HEK293T (cell line): ENCODE measurements around the gene ITIH2.

Experiments used
- CTCF ChIA-PET: fragments of 350-600 bp; formaldehyde crosslinking; extraction: SDS; loops from one replicate; lab custom pipeline; 2021; ENCODE audit warnings: antibody characterized with exemption, inconsistent platforms; lab: Yijun Ruan, JAX
- POLR2A ChIA-PET: fragments of 350-600 bp; formaldehyde crosslinking; extraction: SDS; loops from one replicate; lab custom pipeline; 2020; ENCODE audit warnings: antibody characterized with exemption, inconsistent platforms; lab: Yijun Ruan, JAX
- DNase-seq: peaks from one replicate; pipeline ENCODE4 v3.0.0; 2012; ENCODE audit warnings: mixed read lengths; ENCODE audit errors: extremely low spot score
- ARNT ChIP-seq: fragments of 450-650 bp; IDR thresholded peaks from 2 replicates; pipeline ENCODE4 v1.6.1; 2017; ENCODE audit warnings: mild to moderate bottlenecking
- BHLHE40 ChIP-seq: fragments of 450-650 bp; IDR thresholded peaks from 2 replicates; pipeline ENCODE4 v1.6.1; 2016; ENCODE audit warnings: mild to moderate bottlenecking, moderate library complexity, borderline replicate concordance
- CTBP1 ChIP-seq: fragments of 450-650 bp; IDR thresholded peaks from 2 replicates; pipeline ENCODE4 v1.6.1; 2016; ENCODE audit warnings: borderline replicate concordance
- ELF4 ChIP-seq: fragments of 450-650 bp; IDR thresholded peaks from 2 replicates; pipeline ENCODE4 v1.6.1; 2017; ENCODE audit warnings: antibody characterized with exemption
- FOXA1 ChIP-seq: fragments of 450-650 bp; IDR thresholded peaks from 2 replicates; pipeline ENCODE4 v1.6.1; 2016; ENCODE audit warnings: mild to moderate bottlenecking
- FOXK2 ChIP-seq: fragments of 450-650 bp; IDR thresholded peaks from 2 replicates; pipeline ENCODE4 v1.6.1; 2016; ENCODE audit warnings: mild to moderate bottlenecking
- FOXM1 ChIP-seq: fragments of 450-650 bp; IDR thresholded peaks from 2 replicates; pipeline ENCODE4 v1.6.1; 2017; ENCODE audit warnings: mild to moderate bottlenecking, borderline replicate concordance
- HDGF ChIP-seq: fragments of 450-650 bp; IDR thresholded peaks from 2 replicates; pipeline ENCODE4 v1.6.1; 2017; ENCODE audit warnings: antibody characterized with exemption, borderline replicate concordance
- L3MBTL2 ChIP-seq: fragments of 450-650 bp; conservative IDR thresholded peaks from 2 replicates; pipeline ENCODE4 v1.6.1; 2016; ENCODE audit warnings: mild to moderate bottlenecking
- LEF1 ChIP-seq: fragments of 450-650 bp; IDR thresholded peaks from 2 replicates; pipeline ENCODE4 v1.6.1; 2017; ENCODE audit warnings: mild to moderate bottlenecking, borderline replicate concordance
- NFRKB ChIP-seq: fragments of 450-650 bp; IDR thresholded peaks from 2 replicates; pipeline ENCODE4 v1.6.1; 2016; ENCODE audit warnings: mild to moderate bottlenecking, moderate library complexity
- SP1 ChIP-seq: fragments of 450-650 bp; IDR thresholded peaks from 2 replicates; pipeline ENCODE4 v1.6.1; 2017
- SUZ12 ChIP-seq: fragments of 450-650 bp; IDR thresholded peaks from 2 replicates; pipeline ENCODE4 v1.6.1; 2016; ENCODE audit warnings: mild to moderate bottlenecking
- TARDBP ChIP-seq: fragments of 450-650 bp; IDR thresholded peaks from 2 replicates; pipeline ENCODE4 v1.6.1; 2016
- ZNF384 ChIP-seq: fragments of 450-650 bp; IDR thresholded peaks from 2 replicates; pipeline ENCODE4 v1.6.1; 2016
- TF ChIP-seq, protein P1 (sequence below): fragments of 450-650 bp; IDR thresholded peaks from 2 replicates; pipeline ENCODE4 v1.6.1; 2016

The ITIH2 gene

DNA sequence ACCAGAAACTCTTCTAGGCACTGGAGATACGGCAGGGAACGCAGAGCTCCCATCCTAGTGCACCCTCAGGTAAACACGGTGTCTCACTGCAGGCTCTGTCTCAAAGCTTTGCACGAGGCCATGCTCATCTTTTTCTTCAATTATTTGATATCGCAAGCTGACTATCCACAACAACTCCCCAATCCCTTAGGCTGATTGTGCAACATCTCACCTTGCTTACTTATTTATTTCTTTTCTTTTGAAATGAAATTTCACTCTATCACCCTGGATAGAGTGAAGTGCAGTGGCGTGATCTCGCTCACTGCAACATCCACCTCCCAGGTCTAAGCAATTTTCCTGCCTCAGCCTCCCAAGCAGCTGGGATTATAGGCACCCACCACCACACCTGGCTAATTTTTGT is 12.4 kb downstream of the ITIH2 start:
- ChIA-PET POLR2A (no interaction called here), CTCF (interaction anchor here (0.6 to 1.1 kb wide), 2 partner anchors 29 to 81 kb away, joined by 3 to 4 read pairs; no protein-coding TSS in a partner anchor)
- DNase-seq, result no peak
- TF ChIP-seq ARNT (no peak), SP1 (no peak), NFRKB (no peak), HDGF (no peak), FOXA1 (no peak), CTBP1 (no peak), SUZ12 (no peak)
- TF ChIP-seq, protein P1, sequence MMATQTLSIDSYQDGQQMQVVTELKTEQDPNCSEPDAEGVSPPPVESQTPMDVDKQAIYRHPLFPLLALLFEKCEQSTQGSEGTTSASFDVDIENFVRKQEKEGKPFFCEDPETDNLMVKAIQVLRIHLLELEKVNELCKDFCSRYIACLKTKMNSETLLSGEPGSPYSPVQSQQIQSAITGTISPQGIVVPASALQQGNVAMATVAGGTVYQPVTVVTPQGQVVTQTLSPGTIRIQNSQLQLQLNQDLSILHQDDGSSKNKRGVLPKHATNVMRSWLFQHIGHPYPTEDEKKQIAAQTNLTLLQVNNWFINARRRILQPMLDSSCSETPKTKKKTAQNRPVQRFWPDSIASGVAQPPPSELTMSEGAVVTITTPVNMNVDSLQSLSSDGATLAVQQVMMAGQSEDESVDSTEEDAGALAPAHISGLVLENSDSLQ, result no peak

DNA sequence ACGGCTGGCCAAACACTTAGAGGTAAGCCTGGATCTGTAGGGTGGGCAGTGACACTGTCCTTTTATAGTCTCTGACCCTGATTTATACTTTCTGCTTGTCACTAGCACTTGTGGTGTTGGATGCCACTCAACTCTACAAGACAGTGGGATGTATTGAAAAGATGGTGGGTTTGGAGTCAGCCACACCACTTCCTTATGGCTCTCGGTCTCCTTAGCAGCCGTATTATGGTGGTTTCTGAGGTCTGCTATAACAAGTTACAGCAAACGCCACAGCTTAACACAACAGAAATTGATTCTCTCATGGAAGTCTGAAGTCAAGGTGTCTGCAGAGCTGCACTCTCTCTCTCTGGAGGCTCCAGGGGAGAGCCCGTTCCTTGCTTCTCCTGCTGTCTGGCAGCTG is 14.7 kb downstream of the ITIH2 start:
- TF ChIP-seq TARDBP, result no peak
- TF ChIP-seq ARNT, result no peak
- TF ChIP-seq FOXK2, result no peak
- no peak for TF ChIP-seq L3MBTL2
- TF ChIP-seq HDGF, result no peak
- TF ChIP-seq LEF1, result no peak
- no peak for TF ChIP-seq SP1
- TF ChIP-seq FOXM1, result no peak
- TF ChIP-seq SUZ12, result no peak
- no peak for TF ChIP-seq BHLHE40
- TF ChIP-seq ZNF384, result no peak
- TF ChIP-seq ELF4, result no peak
- TF ChIP-seq, protein P1, result no peak
- no peak for TF ChIP-seq CTBP1
- TF ChIP-seq NFRKB, result no peak
- no peak for TF ChIP-seq FOXA1
- no peak for DNase-seq
- CTCF ChIA-PET, result no interaction called here
- POLR2A ChIA-PET, result no interaction called here

DNA sequence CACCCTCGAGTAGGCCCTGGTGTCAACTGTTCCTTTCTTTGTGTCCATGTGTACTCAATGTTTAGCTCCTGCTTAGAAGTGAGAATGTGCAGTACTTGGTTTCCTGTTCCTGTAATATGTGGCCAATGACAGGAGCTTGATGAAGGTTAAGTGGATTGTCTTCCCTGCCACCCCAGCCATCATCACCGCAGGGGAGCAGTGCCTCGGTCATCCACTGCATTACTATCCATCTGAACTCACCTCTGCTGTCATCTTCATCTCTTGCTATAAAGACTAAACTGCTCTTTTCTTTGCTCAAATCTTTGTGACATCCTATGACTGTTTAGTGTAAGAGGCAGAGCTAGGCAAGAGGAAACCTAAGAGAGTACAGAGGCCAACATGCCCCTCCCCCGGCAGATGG is 15.6 kb downstream of the ITIH2 start:
- no peak for DNase-seq
- TF ChIP-seq, protein P1, result no peak
- TF ChIP-seq BHLHE40 (no peak), FOXK2 (no peak), FOXM1 (no peak), SP1 (no peak), SUZ12 (no peak)
- ChIA-PET CTCF (no interaction called here), POLR2A (no interaction called here)

DNA sequence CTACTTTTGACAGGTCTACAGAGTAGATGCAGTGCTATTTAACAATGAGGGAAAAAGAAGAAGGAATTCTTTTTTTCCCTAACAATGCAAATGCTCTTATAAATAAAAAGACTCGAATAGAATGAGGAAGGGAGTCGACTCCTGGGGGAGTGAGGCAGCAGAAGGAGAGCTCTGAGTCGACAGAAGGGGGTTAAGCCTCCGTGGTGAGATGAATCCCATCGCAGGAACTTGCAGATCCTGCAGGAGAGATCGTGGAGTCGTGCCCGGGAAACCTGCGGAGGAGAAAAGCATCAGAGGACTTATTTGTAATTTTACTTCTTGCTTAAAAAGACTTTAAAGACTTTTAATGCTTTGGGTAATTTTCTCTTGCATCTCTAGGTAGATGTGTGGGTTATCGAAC is 17.4 kb downstream of the ITIH2 start:
- ChIA-PET POLR2A (no interaction called here), CTCF (no interaction called here)
- no peak for DNase-seq
- TF ChIP-seq BHLHE40, result no peak
- no peak for TF ChIP-seq FOXA1
- no peak for TF ChIP-seq ELF4
- no peak for TF ChIP-seq TARDBP
- TF ChIP-seq ARNT, result no peak
- no peak for TF ChIP-seq LEF1
- no peak for TF ChIP-seq CTBP1
- no peak for TF ChIP-seq SUZ12
- no peak for TF ChIP-seq FOXK2
- no peak for TF ChIP-seq HDGF
- no peak for TF ChIP-seq SP1
- TF ChIP-seq NFRKB, result no peak
- no peak for TF ChIP-seq ZNF384
- no peak for TF ChIP-seq L3MBTL2

DNA sequence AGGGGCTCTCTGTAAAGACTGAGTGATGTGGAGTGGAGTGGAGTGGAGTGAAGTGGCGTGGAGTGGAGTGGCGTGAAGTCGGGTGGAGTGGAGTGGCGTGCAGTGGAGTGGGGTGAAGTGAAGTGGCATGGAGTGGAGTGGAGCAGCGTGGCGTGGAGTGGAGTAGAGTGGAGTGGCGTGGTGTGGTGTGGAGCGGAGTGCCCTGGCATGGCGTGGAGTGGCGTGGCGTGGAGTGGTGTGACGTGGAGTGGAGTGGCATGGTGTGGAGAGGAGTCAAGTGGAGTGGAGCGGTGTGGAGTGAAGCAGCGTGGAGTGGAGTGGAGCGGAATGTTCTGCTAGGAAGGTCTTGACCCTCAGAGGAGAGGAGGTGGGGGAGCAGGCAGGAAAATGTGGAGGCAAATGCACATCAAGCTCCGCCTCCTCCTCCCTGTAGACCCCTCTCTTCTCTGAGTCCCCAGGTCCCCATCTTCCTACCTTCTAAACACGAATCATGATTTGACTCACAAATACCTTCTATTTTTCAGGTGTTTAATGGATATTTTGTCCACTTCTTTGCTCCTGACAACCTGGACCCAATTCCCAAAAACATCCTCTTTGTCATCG is 19.9 kb downstream of the ITIH2 start:
- ChIA-PET POLR2A (no interaction called here), CTCF (no interaction called here)
- DNase-seq, result no peak
- TF ChIP-seq ARNT (no peak), NFRKB (no peak)

DNA sequence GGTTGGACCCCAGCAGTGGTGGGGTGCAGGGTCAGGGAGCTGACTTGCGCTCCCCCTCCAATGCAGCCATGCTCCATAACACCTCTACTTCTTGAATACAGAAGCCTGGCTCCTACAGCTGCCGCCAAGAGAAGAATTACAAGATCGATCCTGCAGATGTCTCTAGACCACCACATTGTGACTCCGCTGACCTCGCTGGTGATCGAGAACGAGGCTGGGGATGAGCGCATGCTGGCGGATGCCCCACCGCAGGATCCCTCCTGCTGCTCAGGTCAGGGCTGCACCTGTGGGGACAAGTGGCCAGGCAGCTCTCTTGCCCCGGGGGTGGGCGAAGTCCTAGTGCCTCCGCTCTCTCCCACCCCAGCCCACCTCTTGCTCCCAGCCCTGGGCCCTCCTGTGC is 31.7 kb downstream of the ITIH2 start:
- CTCF ChIA-PET, result no interaction called here
- POLR2A ChIA-PET, result no interaction called here
- no peak for DNase-seq

More for the DNA sequence above, 31.7 kb downstream of the ITIH2 start:
- TF ChIP-seq SUZ12 (no peak), L3MBTL2 (no peak), HDGF (no peak), FOXM1 (no peak), FOXK2 (no peak), BHLHE40 (no peak), ARNT (no peak), CTBP1 (no peak), ZNF384 (no peak), ELF4 (no peak), TARDBP (no peak), NFRKB (no peak), SP1 (no peak), FOXA1 (no peak)
- TF ChIP-seq, protein P1, result no peak
